Left renal cortex interstitium (tissue), 4 donors: ENCODE data around the gene BBS9. TPM values are rescaled to one million over a fixed set of nuclear protein-coding genes. Genes with fewer than 3 reads are reported as not detected.

ENCODE experiments used
- DNase-seq, 4 donors: peaks; one replicate each; pipeline ENCODE4 v3.0.0-alpha.2; 2013; ENCODE audit warnings: low read depth in 4 of 4, low spot score in 2 of 4, missing footprints in 1 of 4
- polyA plus RNA-seq, 4 donors: library from polyadenylated mRNA; unstranded; fragments of 120-200 nt; gene quantifications; one replicate each; pipeline ENCODE4 v1.2.1, GENCODE V29; 2013; ENCODE audit not compliant: insufficient read length in 4 of 4

The BBS9 gene
- polyA plus RNA-seq, 4 donors, result 14.4 to 18.0 (median 16.5) TPM

- no peak for DNase-seq
These were observed 11.0 kb upstream of the BBS9 start for GRCh38 chr7:33118383-33118782.

- no peak for DNase-seq
These were observed 2.3 kb upstream of the BBS9 start for GRCh38 chr7:33127085-33127484.

DNA sequence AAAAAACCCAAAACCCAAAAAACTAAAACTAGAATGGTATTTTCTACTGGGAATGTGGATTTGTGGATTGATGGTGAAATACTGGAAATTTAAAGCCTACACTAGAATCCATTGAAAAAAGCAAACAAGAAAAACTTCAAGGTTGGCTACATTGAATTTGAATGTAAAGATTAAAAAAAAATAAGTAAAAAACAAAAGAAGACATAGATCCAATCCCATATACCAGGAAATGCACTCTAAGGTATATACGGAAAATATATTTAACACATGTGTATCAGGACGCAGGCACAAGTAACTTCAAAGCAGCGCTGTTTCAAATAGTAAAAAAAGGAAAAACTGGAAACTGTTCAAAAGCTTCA is 754 bp upstream of the BBS9 start:
- no peak for DNase-seq

DNA sequence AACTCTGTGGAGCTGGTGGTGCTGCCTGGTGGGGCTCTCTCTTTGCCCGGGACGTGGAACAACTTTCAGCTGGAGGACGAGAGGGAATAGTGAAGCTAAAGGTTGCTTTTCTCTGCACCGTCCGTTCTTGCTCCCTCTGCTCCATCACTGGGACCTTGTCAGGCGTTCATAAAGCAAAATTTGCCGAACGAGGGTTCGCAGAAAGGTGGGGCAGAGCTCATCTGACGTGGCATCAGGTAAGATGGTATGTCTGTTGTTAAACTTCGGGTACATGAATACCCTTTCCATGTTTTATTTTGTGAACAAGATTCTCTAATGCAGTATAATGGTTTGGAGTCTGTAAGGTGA is 416 bp downstream of the BBS9 start:
- no peak for DNase-seq

GRCh38 chr7:33130184-33130583 is 820 bp downstream of the BBS9 start:
- no peak for DNase-seq

DNA sequence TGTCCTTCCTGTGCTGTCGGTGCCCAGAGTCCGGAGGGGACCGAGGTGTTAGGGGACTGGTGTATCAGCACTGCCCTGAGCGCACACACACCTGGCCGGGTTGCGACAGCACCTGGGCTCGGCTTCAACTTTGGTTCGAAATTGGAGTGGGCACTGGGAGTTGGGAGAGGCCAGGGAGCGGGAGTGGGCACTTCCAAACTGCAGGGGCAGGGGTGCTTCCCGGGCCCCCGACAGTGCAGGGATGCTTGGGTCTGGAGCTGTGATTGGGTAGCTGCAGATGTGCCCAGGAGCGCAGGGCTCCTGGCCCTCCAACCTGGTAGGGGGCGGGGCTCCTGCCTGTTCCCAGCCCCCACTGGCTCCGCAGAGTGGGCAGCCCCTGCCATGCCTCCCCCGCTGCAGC is 7.7 kb downstream of the BBS9 start:
- DNase-seq, result no peak

DNA sequence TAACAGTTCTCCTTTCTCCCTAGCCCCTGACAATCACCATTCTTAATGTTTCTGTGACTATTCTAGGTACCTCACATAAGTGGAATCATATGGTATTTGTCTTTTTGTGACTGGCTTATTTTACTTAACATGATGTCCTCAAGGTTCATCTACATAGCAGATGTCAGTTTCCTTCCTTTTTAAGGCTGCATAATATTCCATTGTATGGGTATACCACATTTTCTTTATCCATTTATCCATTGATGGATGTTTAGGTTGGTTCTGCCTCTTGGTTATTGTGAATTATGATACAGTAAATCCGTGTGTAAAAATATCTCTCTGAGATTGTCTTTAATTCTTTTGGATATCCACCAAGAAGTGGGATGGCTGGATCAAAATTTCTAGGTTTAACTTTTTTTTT is 13.2 kb downstream of the BBS9 start:
- DNase-seq, result no peak

- DNase-seq, result no peak
These were observed 14.8 kb downstream of the BBS9 start for GRCh38 chr7:33143996-33144718.

DNA sequence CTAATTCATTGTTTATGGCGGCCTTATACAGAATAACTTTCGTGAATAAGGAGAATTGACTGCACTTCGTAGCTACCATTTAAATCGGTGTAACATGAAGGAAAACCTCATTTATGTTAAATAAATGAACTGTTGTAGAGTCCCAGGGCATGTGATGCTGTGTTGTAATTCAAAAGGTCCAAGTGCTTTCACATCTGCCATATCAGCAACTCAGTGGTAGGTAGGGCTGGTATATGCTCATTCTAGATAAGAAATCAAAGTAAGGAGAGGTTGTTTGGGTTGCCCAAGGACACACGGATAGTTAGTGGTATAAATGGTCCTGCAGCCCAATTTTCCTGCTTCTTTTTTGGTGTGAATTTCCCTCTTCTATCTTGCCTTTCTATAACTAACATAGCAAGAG is 15.8 kb downstream of the BBS9 start:
- DNase-seq, result no peak

DNA sequence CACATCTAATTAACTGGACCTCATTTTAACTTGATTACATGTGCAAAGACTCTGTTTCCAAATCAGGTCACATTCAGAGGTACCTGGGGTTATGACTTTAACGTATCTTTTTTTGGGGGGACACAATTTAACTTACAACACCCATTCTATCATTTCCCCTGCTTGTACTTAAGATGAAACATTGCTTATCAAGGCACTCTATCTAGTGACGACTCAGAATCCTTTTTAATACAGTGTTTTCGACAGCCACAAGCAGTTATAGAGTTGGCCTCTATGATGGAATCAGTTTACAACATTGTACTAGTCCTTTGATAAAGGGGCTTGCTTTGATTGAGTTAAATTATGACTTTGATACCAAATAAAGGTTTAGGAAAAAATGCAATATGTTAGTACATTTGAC is 22.7 kb downstream of the BBS9 start:
- DNase-seq, result no peak

DNA sequence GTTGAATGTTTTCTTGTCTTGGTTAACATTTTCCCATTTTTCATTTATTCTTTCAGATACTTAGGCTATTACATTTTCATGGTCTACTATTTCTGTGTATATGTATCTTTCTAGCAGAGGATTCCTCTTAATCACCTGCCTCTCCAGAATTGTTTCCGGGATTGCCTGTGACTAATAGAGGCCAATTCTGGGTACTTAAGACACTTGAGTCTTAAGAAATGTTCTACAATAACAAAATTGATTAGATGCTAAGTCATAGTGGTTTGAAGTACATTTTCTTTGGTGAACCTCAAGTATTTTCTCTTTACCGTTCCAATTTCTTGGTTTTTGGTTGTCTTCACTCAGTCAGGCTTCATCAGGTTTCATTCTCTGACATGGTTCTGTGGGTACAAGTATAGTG is 26.4 kb downstream of the BBS9 start:
- no peak for DNase-seq

DNA sequence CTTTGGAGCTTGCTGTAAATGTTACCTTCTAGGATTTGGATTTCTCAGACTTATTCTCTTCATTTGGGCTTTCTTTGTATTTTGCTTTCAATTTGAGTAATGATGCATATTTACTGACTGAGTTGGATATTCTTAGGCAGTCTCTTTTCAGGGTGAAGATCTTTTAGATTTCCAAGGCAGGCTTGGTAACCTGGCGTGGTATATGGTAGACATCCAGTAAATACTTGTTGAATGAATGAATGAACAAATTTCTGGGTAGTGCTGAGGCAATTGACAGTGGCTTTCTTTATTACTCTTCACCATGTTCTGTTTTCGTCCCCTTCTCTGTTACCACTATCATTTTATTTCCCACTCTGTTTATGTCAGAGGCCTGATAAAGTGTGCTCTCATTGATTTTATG is 27.1 kb downstream of the BBS9 start:
- no peak for DNase-seq

DNA sequence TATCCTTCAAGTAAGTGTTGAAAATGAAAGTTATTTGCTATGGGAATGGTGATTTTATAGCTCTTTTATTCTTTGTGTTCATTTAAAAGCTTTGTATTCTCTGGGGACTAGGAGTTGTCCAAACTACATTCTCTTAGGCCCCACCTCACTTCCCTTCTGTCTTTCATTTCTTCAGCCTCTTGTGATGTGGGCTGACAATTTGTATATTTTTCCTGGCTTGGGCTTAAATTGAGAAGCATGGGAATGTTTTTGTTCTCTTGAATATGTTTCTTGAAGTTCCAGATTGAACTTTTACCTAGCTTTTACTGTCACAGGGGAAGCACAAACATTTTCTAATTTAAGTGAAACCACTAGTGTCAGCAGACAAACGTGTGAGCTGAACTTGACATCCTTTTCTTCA is 27.9 kb downstream of the BBS9 start:
- no peak for DNase-seq

- no peak for DNase-seq
These were observed 28.4 kb downstream of the BBS9 start for GRCh38 chr7:33157781-33158180.

DNA sequence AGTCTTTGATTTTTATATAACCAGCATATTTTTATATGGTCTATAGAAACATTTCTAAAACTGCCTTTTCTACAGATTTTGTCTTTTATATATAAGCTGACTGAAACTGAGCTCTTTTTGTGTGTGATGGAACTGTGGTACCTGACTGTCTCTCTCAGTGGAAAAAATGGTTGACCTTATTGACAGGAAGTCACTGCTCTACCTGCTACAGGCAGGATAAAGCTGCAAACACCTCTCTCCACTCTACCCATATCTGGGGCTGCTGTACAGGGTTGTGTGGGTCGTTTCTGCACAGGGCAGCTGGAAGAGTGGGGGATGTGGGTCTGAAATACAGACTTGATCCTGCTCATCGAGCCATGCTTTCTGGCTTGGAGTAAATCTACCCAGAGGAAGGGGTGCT is 48.5 kb downstream of the BBS9 start:
- no peak for DNase-seq

DNA sequence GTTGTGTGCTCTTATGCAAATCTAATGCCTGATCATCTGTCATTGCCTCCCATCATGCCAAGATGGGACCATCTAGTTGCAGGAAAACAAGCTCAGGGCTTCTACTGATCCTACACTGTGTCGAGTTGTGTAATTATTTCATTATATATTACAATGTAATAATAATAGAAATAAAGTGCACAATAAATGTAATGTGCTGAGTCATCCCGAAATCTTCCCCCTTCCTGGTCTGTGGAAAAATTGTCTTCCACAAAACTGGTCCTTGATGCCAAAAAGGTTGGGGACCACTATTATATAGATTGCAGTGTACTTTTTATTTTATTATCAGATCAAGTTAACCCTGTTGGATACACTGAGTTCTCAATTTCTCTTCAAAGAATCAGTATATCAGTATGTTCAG is 50.2 kb downstream of the BBS9 start:
- DNase-seq, result no peak

- no peak for DNase-seq
These were observed 54.1 kb downstream of the BBS9 start for GRCh38 chr7:33183504-33183903.

GRCh38 chr7:33184828-33185227 is 55.5 kb downstream of the BBS9 start:
- DNase-seq, result no peak

GRCh38 chr7:33185786-33186185 is 56.4 kb downstream of the BBS9 start:
- DNase-seq, result peak; percentile 5 to 41 (median 22)

DNA sequence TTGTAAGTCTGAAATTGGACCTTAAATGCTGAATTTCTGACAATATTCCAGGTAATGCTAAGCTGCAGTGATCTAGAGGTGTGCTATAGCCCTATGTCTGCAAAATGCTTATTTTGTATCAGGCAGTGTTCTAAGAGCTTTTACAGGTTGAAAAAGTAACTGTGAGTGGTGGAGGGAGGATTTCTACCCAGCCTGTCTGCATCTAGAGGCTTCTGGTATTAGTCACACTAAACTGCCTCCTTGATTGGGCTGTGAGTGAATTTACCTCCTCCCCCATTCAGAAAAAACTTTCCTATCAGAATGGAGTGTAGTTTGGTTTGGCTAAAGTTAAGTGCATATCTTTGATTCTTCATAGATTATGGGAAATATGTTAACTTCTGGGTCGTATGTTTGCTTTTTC is 56.8 kb downstream of the BBS9 start:
- no peak for DNase-seq

GRCh38 chr7:33190688-33191304 is 61.4 kb downstream of the BBS9 start:
- no peak for DNase-seq

DNA sequence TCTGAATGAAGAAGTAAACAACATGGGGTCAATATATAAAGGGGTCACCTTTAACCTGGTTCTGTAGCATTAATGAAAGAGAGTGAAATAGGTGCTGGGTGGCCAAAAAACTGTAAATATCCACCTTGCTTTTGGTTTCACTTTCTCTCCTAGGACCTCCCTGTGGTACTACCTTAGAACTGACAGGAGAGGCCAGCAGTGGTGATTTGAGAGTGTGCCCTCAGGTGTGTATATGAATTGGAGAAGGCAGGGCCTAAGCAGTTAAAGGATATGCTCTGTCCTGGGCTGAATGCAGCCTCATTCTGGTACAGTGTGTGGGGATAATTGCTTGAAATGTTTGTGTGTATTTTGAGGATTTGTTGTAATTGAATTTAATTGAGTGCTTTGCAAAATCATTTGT is 62.0 kb downstream of the BBS9 start:
- DNase-seq, result no peak
